Measurements from ENCODE around the gene KIAA1210.

Gene KIAA1210

GRCh38 chrX:119151051-119151380 is 23.4 kb upstream of the KIAA1210 start:
- Histone ChIP-seq H3K79me2 (ENCODE audit: insufficient read depth, low read length) (no peaks in the 10 kb centered on the region), H3K4me3 (ENCODE audit: low read depth, low read length, poor library complexity, severe bottlenecking) (no peak overlapping the region), H3K27ac (ENCODE audit: low read depth, low read length, poor library complexity, severe bottlenecking) (no peak overlapping the region), H3K9me3 (ENCODE audit: low read length) (no peaks in the 10 kb centered on the region), H2AFZ (ENCODE audit: low read length) (no peak overlapping the region), H3K9me2 (ENCODE audit: low read depth, low read length) (no peaks in the 10 kb centered on the region), H3K27me3 (ENCODE audit: insufficient read depth, low read length) (no peaks in the 10 kb centered on the region), H3K4me1 (ENCODE audit: insufficient read depth, low read length, severe bottlenecking) (no peaks in the 10 kb centered on the region), H3F3A (ENCODE audit: insufficient read depth, low read length) (no peaks in the 10 kb centered on the region), H3K36me3 (ENCODE audit: insufficient read depth, low read length) (no peaks in the 10 kb centered on the region), H4K20me1 (ENCODE audit: insufficient read depth, low read length) (no peaks in the 10 kb centered on the region), H3K4me2 (ENCODE audit: low read length) (no peak overlapping the region), H3K9ac (ENCODE audit: low read length) (no peak overlapping the region)
- TF ChIP-seq EZH2 (IDR thresholded peaks at IDR 0.05; ENCODE audit: borderline replicate concordance, low read length), result no peak
- no peak for TF ChIP-seq CTCF (IDR thresholded peaks at IDR 0.05; ENCODE audit: low read length)

- H3K4me2 ChIP-seq (ENCODE audit: low read length), result no peak overlapping the region
- H3K36me3 ChIP-seq (ENCODE audit: insufficient read depth, low read length), result no peaks in the 10 kb centered on the region
- H3K4me3 ChIP-seq (ENCODE audit: low read depth, low read length, poor library complexity, severe bottlenecking), result no peak overlapping the region
- no peaks in the 10 kb centered on the region for H3K4me1 ChIP-seq (ENCODE audit: insufficient read depth, low read length, severe bottlenecking)
- no peak overlapping the region for H2AFZ ChIP-seq (ENCODE audit: low read length)
- no peaks in the 10 kb centered on the region for H4K20me1 ChIP-seq (ENCODE audit: insufficient read depth, low read length)
- H3F3A ChIP-seq (ENCODE audit: insufficient read depth, low read length), result no peaks in the 10 kb centered on the region
- H3K9me2 ChIP-seq (ENCODE audit: low read depth, low read length), result no peaks in the 10 kb centered on the region
- no peak overlapping the region for H3K9ac ChIP-seq (ENCODE audit: low read length)
- H3K9me3 ChIP-seq (ENCODE audit: low read length), result no peaks in the 10 kb centered on the region
- TF ChIP-seq EZH2 (IDR thresholded peaks at IDR 0.05; ENCODE audit: borderline replicate concordance, low read length), result no peak
- TF ChIP-seq CTCF (IDR thresholded peaks at IDR 0.05; ENCODE audit: low read length), result no peak
- no peak overlapping the region for H3K27ac ChIP-seq (ENCODE audit: low read depth, low read length, poor library complexity, severe bottlenecking)
- no peaks in the 10 kb centered on the region for H3K27me3 ChIP-seq (ENCODE audit: insufficient read depth, low read length)
- no peaks in the 10 kb centered on the region for H3K79me2 ChIP-seq (ENCODE audit: insufficient read depth, low read length)
Measured at GRCh38 chrX:119150163-119151050, 22.8 kb upstream of the KIAA1210 start.

- no peak overlapping the region for H3K4me2 ChIP-seq (ENCODE audit: low read length)
Measured at GRCh38 chrX:119147486-119147885, 19.9 kb upstream of the KIAA1210 start.

More at GRCh38 chrX:119147486-119147885, 19.9 kb upstream of the KIAA1210 start:
- TF ChIP-seq EZH2 (IDR thresholded peaks at IDR 0.05; ENCODE audit: borderline replicate concordance, low read length) (no peak), CTCF (IDR thresholded peaks at IDR 0.05; ENCODE audit: low read length) (no peak)
- no peak overlapping the region for H3K27ac ChIP-seq (ENCODE audit: low read depth, low read length, poor library complexity, severe bottlenecking)
- H3K79me2 ChIP-seq (ENCODE audit: insufficient read depth, low read length), result no peaks in the 10 kb centered on the region
- no peak overlapping the region for H2AFZ ChIP-seq (ENCODE audit: low read length)
- no peaks in the 10 kb centered on the region for H3F3A ChIP-seq (ENCODE audit: insufficient read depth, low read length)
- H3K9ac ChIP-seq (ENCODE audit: low read length), result no peak overlapping the region
- H3K4me3 ChIP-seq (ENCODE audit: low read depth, low read length, poor library complexity, severe bottlenecking), result no peak overlapping the region
- no peaks in the 10 kb centered on the region for H3K27me3 ChIP-seq (ENCODE audit: insufficient read depth, low read length)
- no peaks in the 10 kb centered on the region for H3K9me3 ChIP-seq (ENCODE audit: low read length)
- no peaks in the 10 kb centered on the region for H3K9me2 ChIP-seq (ENCODE audit: low read depth, low read length)
- no peaks in the 10 kb centered on the region for H3K36me3 ChIP-seq (ENCODE audit: insufficient read depth, low read length)
- H4K20me1 ChIP-seq (ENCODE audit: insufficient read depth, low read length), result no peaks in the 10 kb centered on the region
- H3K4me1 ChIP-seq (ENCODE audit: insufficient read depth, low read length, severe bottlenecking), result no peaks in the 10 kb centered on the region

Data from OCI-LY1 (cell line).